ENCODE results near the gene ARHGAP15. TPM values are rescaled to one million over a fixed set of nuclear protein-coding genes. Genes with fewer than 3 reads are reported as not detected.

ARHGAP15 gene
- total RNA-seq, 4 donors from 2014 or later, result 7.9 to 32.5 (median 20.7) TPM

DNA sequence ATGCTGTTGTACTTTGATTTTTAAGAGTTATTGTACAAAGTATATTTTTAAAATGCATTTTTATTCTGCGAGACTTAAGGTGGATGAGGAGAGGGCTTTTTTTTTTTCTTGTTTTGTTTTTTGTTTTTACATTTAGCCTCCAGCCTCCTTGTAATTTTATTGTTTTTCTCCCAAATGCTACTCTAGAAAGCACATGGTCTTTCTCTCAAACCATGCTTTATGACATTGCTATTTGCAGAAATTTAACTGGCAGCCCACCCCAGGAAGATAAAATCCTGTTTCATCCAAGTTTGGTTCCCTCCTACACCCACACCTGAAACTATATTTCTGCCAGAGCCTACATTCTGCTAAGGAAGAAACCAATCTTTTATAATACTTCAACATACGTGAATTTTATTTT is 184.6 kb downstream of the ARHGAP15 start:
- TF ChIP-seq, protein P1, sequence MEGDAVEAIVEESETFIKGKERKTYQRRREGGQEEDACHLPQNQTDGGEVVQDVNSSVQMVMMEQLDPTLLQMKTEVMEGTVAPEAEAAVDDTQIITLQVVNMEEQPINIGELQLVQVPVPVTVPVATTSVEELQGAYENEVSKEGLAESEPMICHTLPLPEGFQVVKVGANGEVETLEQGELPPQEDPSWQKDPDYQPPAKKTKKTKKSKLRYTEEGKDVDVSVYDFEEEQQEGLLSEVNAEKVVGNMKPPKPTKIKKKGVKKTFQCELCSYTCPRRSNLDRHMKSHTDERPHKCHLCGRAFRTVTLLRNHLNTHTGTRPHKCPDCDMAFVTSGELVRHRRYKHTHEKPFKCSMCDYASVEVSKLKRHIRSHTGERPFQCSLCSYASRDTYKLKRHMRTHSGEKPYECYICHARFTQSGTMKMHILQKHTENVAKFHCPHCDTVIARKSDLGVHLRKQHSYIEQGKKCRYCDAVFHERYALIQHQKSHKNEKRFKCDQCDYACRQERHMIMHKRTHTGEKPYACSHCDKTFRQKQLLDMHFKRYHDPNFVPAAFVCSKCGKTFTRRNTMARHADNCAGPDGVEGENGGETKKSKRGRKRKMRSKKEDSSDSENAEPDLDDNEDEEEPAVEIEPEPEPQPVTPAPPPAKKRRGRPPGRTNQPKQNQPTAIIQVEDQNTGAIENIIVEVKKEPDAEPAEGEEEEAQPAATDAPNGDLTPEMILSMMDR (IDR thresholded peaks at IDR 0.05; ENCODE audit: low read depth), result no peak

DNA sequence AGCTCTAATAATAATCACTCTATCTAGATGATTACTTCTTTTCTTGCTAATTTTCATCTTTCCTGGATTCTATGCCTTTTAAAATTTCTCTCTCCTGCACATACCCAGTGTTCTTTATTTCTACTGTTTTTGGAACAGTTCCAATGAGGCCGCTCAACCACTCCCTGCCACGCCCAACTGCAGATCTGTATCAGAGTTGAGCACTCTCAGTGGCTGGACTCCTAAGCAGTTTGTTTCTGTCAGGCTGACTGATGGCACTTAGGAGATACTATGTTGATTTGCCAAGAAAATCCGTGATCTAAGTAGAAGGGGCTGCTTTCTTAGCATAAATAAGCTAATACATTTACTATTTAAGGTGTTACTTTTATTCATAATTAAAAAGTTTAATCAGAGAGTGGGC is 192.8 kb downstream of the ARHGAP15 start:
- TF ChIP-seq, protein P1 (IDR thresholded peaks at IDR 0.05; ENCODE audit: low read depth), result no peak

DNA sequence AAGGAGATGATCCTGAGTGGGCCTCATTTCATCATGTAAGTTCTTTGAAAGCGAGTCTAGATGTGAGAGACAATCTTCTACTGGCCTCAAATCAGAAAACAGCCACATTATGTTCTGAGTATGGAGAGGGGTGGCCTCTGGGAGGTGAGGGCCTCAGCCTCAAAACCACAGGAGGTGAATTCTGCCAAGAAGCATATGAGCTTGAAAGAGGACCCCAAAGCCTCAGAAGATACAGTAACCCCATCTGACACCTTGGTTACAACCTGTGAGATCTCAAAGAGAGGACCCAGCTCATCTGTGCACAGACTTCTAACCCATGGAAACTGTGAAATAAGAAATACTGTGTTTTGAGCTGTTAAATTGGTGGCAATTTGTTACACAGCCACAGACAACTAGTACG is 200.1 kb downstream of the ARHGAP15 start:
- TF ChIP-seq, protein P1 (IDR thresholded peaks at IDR 0.05; ENCODE audit: low read depth), result no peak

DNA sequence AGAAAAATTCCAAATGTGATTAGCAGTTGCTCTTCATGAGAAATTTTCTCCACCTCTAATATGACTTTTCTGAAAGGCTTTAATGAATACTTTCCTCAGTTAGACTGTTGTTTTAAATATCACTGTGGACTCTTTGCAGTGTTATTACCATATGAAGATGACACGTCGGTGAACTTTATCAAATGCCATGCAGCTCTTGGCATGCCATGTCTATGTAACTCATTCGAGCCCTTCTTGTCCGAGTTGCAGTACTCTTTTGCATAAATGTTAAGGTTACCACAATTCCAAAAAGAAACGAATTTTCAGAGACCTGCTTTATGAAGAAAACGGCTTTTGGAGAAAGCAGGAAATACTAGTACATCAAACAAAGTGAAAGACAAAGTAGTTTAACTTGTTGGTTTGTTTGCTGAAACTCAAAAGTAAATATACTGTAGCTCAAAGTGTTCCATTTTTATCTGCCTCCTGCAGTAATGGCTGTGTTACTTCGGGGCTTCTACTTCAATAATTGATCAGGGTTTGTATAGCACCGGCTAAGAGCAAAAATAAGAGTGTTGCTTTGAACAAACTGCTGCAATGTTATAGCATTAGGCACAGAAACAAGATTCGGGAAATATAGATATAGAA is 204.1 kb downstream of the ARHGAP15 start:
- TF ChIP-seq, protein P1 (IDR thresholded peaks at IDR 0.05; ENCODE audit: low read depth), result no peak

DNA sequence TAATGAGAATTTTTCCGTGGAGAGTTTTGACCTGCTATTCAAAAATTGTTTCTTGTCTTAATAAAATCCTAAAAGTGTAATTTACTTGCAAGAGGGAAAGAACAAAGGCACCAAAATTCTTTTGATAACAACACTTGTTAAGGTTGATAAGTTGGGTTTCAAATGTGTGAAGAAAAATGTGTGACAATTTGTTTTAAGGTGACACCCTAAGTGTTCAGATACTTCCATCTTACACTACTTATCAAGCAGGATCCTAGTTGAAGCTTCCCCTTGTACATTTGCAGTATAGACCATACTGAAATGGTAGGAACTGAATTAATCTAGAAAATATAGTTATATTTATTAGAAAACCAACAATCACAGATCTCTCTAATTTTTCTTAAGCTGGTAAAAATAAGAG is 204.6 kb downstream of the ARHGAP15 start:
- TF ChIP-seq, protein P1 (IDR thresholded peaks at IDR 0.05; ENCODE audit: low read depth), result no peak

DNA sequence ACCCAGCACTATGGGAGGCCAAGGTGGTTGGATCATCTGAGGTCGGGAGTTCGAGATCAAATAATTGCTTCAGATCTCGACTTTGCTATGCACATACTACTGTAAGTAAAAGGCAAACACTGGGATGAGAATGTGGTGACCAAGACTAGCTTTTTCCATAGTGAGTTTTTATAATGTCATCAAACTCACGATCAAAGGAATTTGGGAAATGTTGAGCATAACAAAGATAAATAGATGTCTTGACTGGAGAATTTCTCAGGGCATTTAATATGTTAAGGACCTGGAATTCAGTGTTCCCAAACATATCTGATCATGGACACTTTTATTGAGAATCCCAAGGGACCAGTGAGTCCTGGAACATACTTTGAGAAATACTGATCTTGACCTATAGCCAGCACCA is 205.6 kb downstream of the ARHGAP15 start:
- TF ChIP-seq, protein P1 (IDR thresholded peaks at IDR 0.05; ENCODE audit: low read depth), result no peak

DNA sequence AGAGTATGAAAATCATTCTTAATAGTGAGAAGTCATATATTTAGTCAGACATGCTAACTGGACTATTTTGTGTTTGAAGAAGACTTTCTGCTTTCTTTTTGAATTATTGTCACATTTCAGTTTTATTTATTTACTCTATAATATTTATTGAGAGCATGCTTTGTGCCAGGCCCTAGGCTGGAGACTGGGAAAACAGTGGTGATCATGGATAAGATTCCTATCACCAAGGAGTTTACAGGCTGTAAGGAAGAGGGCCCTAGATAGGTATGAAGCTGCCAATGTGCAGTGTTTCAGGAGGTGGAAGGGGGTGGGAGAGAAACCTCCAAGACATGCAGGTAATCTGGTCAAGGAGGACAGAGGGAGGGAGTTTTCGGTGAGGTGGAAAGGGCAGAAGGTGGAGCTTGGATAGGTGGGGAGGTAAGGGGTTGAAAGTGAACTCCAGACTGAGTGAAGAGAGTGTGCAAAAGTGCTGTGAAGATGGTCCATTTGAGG is 207.5 kb downstream of the ARHGAP15 start:
- TF ChIP-seq, protein P1 (IDR thresholded peaks at IDR 0.05; ENCODE audit: low read depth), result no peak
